Esophagus (tissue), 2 donors: ENCODE data around the gene C1orf167. TPM values are rescaled to one million over a fixed set of nuclear protein-coding genes. Genes with fewer than 3 reads are reported as not detected.

ENCODE experiments used
- H3K27ac ChIP-seq, 2 donors: one replicate each; pipeline ENCODE4 v1.5.1; 2013; ENCODE audit warnings: low read depth in 2 of 2, mild to moderate bottlenecking in 2 of 2, inconsistent platforms in 1 of 2, low read length in 1 of 2, moderate library complexity in 1 of 2
- H3K27me3 ChIP-seq, 2 donors: one replicate each; pipeline ENCODE4 v1.6.1; 2013; ENCODE audit warnings: low read length in 2 of 2, control low read depth in 1 of 2, mild to moderate bottlenecking in 1 of 2; ENCODE audit not compliant: insufficient read depth in 2 of 2, control insufficient read depth in 1 of 2
- H3K36me3 ChIP-seq, 2 donors: one replicate each; pipeline ENCODE4 v1.6.1; 2013; ENCODE audit warnings: low read length in 1 of 2; ENCODE audit not compliant: control insufficient read depth in 2 of 2, insufficient read depth in 2 of 2
- H3K4me1 ChIP-seq, 2 donors: one replicate each; pipeline ENCODE4 v1.6.1; 2013; ENCODE audit warnings: low read length in 1 of 2; ENCODE audit not compliant: control insufficient read depth in 2 of 2, insufficient read depth in 2 of 2
- H3K4me3 ChIP-seq, 2 donors: one replicate each; pipeline ENCODE4 v1.5.1; 2013; ENCODE audit warnings: low read length in 2 of 2, mild to moderate bottlenecking in 2 of 2, low read depth in 1 of 2, moderate library complexity in 1 of 2
- H3K9me3 ChIP-seq, 2 donors: one replicate each; pipeline ENCODE4 v1.6.1; 2013; ENCODE audit warnings: mild to moderate bottlenecking in 2 of 2, low read depth in 1 of 2, low read length in 1 of 2, moderate library complexity in 1 of 2; ENCODE audit not compliant: control insufficient read depth in 2 of 2, insufficient read depth in 1 of 2
- WGBS, 2 donors: extraction: QIAGEN DNeasy Blood & Tissue Kit; methylation state at CpG; one replicate each; pipeline ENCODE4 v1.1.7; 2013; 5-methylcytosine and 5-hydroxymethylcytosine counted together
- polyA plus RNA-seq, 2 donors: library from polyadenylated mRNA; stranded (reverse); fragments of 200-250 nt; gene quantifications; one replicate each; pipeline ENCODE4 v1.2.3, GENCODE V29; 2013
- donor health status: healthy with polysubstance abuse.
- donor health status: Bipolar disorder and iron deficiency.

Gene C1orf167
- polyA plus RNA-seq, 2 donors, result 0.98 to 1.3 TPM

- Histone ChIP-seq H3K9me3 (no peaks in the 10 kb centered on the region), H3K27ac (no peak overlapping the region), H3K36me3 (peaks cover 39 to 71% of the 10 kb centered on the region in 2 donors), H3K4me1 (no peaks in the 10 kb centered on the region), H3K4me3 (no peak overlapping the region), H3K27me3 (no peaks in the 10 kb centered on the region)
- 61 to 65% methylated on average over 40 of the region's 40 CpGs for WGBS, 2 donors
Measured at GRCh38 chr1:11838349-11839272, 76.6 kb downstream of the C1orf167 start.

Other genes with a start within 250 kb of the C1orf167 start
- gene FBXO2, start 107.8 kb upstream of the C1orf167 start, polyA plus RNA-seq, result 1 to 10 TPM; 7.6 to 8.5 TPM
- 10 to 100 TPM in 1 of 2 donors, 1 to 10 TPM in 1; 9.0 to 16.2 TPM for gene FBXO44, start 107.3 kb upstream of the C1orf167 start, polyA plus RNA-seq
- 10 to 100 TPM in 1 of 2 donors, 1 to 10 TPM in 1; 6.1 to 10.3 TPM for gene FBXO6, start 98.0 kb upstream of the C1orf167 start, polyA plus RNA-seq
- 10 to 100 TPM in 1 of 2 donors, 1 to 10 TPM in 1; 8.1 to 18.5 TPM for gene MAD2L2, start 81.0 kb upstream of the C1orf167 start, polyA plus RNA-seq
- gene DRAXIN, start 70.5 kb upstream of the C1orf167 start, polyA plus RNA-seq, result under 1 TPM; 0.01 to 0.02 TPM
- 10 to 100 TPM; 23.7 to 34.6 TPM for gene AGTRAP, start 26.1 kb upstream of the C1orf167 start, polyA plus RNA-seq
- 1 to 10 TPM; 8.2 to 9.4 TPM for gene MTHFR, start 43.8 kb downstream of the C1orf167 start, polyA plus RNA-seq
- 1 to 10 TPM; 4.9 to 9.1 TPM for gene CLCN6, start 44.0 kb downstream of the C1orf167 start, polyA plus RNA-seq
- gene NPPA, start 85.6 kb downstream of the C1orf167 start, polyA plus RNA-seq, result under 1 TPM; 0.11 to 0.63 TPM
- under 1 TPM; 0.66 to 0.83 TPM for gene NPPB, start 96.8 kb downstream of the C1orf167 start, polyA plus RNA-seq
- gene KIAA2013, start 164.2 kb downstream of the C1orf167 start, polyA plus RNA-seq, result 10 to 100 TPM; 16.6 to 28.5 TPM
- 10 to 100 TPM; 17.1 to 18.2 TPM for gene PLOD1, start 172.5 kb downstream of the C1orf167 start, polyA plus RNA-seq
- 10 to 100 TPM; 31.8 to 50.7 TPM for gene MFN2, start 218.3 kb downstream of the C1orf167 start, polyA plus RNA-seq